H1 (cell line): Measurements from ENCODE around the gene NHS. TPM values are rescaled to one million over a fixed set of nuclear protein-coding genes. Genes with fewer than 3 reads are reported as not detected.

Source experiments
- ATF2 ChIP-seq: IDR thresholded peaks from 2 replicates; pipeline ENCODE4 v1.6.1; 2012; ENCODE audit warnings: low read length, inconsistent platforms
- CEBPB ChIP-seq: IDR thresholded peaks from 2 replicates; pipeline ENCODE4 v1.6.1; 2012; ENCODE audit warnings: low read depth, low read length
- CHD1 ChIP-seq: IDR thresholded peaks from 2 replicates; pipeline ENCODE4 v1.6.1; 2012; ENCODE audit warnings: low read depth, low read length, improper control_type of control experiment
- CHD2 ChIP-seq: IDR thresholded peaks from 2 replicates; pipeline ENCODE4 v1.6.1; 2012; ENCODE audit warnings: low read length, improper control_type of control experiment
- FOSL1 ChIP-seq: IDR thresholded peaks from 2 replicates; pipeline ENCODE4 v1.6.1; 2011; ENCODE audit warnings: mild to moderate bottlenecking, low read depth, low read length, moderate library complexity; ENCODE audit not compliant: insufficient read depth
- HDAC2 ChIP-seq, 2 experiments: fragments of 300-600 bp in 1 of 2; sonication (generic) in 1 of 2; IDR thresholded peaks; 2 replicates each; pipeline ENCODE4 v1.6.1; 2011 to 2012; ENCODE audit warnings: low read depth in 2 of 2, low read length in 2 of 2, mild to moderate bottlenecking in 2 of 2, moderate library complexity in 2 of 2, borderline replicate concordance in 1 of 2, inconsistent platforms in 1 of 2
- JUND ChIP-seq: IDR thresholded peaks from 2 replicates; pipeline ENCODE4 v1.6.1; 2011; ENCODE audit warnings: mild to moderate bottlenecking, improper control_type of control experiment, low read length
- KDM4A ChIP-seq: IDR thresholded peaks from one replicate; pipeline ENCODE4 v1.7.1; 2012; ENCODE audit warnings: low read depth, mild to moderate bottlenecking, moderate library complexity, low read length, inconsistent platforms; ENCODE audit not compliant: severe bottlenecking
- KDM5A ChIP-seq: fragments of 200-600 bp; IDR thresholded peaks from 2 replicates; pipeline ENCODE4 v1.7.1; 2012; ENCODE audit warnings: mild to moderate bottlenecking, low read length, inconsistent platforms, mixed read lengths
- MAX ChIP-seq: IDR thresholded peaks from 2 replicates; pipeline ENCODE4 v1.6.1; 2012; ENCODE audit warnings: inconsistent platforms
- NANOG ChIP-seq: IDR thresholded peaks from 2 replicates; pipeline ENCODE4 v1.6.1; 2011; ENCODE audit warnings: low read length, low read depth, mild to moderate bottlenecking, inconsistent platforms; ENCODE audit not compliant: insufficient read depth, poor library complexity, severe bottlenecking
- POU5F1 ChIP-seq: IDR thresholded peaks from 2 replicates; pipeline ENCODE4 v1.6.1; 2011; ENCODE audit warnings: low read depth, mild to moderate bottlenecking, low read length, moderate library complexity
- SAP30 ChIP-seq: fragments of 300-600 bp; sonication (generic); IDR thresholded peaks from 2 replicates; pipeline ENCODE4 v1.7.1; 2012; ENCODE audit warnings: low read length, moderate library complexity, mild to moderate bottlenecking, inconsistent platforms; ENCODE audit not compliant: insufficient read depth, insufficient replicate concordance
- SIN3A ChIP-seq, 2 experiments: IDR thresholded peaks in 1 of 2; conservative IDR thresholded peaks in 1 of 2; 2 replicates each; pipeline ENCODE4 v1.6.1; 2011 to 2012; ENCODE audit warnings: low read length in 2 of 2, improper control_type of control experiment in 1 of 2, low read depth in 1 of 2, mild to moderate bottlenecking in 1 of 2
- SIX5 ChIP-seq: IDR thresholded peaks from 2 replicates; pipeline ENCODE4 v1.6.1; 2011; ENCODE audit warnings: mild to moderate bottlenecking, low read depth, low read length
- SRF ChIP-seq: IDR thresholded peaks from 2 replicates; pipeline ENCODE4 v1.6.1; 2011; ENCODE audit warnings: mild to moderate bottlenecking, low read depth, low read length, moderate library complexity
- SUZ12 ChIP-seq: fragments of 200-600 bp; sonication (generic); IDR thresholded peaks from 2 replicates; pipeline ENCODE4 v1.6.1; 2012; ENCODE audit warnings: mild to moderate bottlenecking, inconsistent platforms, low read length, moderate library complexity, mixed read lengths
- TAF7 ChIP-seq: optimal IDR thresholded peaks from 2 replicates; pipeline ENCODE3; 2011; ENCODE audit warnings: low read depth, mild to moderate bottlenecking, inconsistent platforms, low read length, moderate library complexity, borderline replicate concordance
- TEAD4 ChIP-seq: IDR thresholded peaks from 2 replicates; pipeline ENCODE4 v1.6.1; 2012; ENCODE audit warnings: low read depth, low read length, inconsistent platforms, mixed read lengths
- YY1 ChIP-seq: IDR thresholded peaks from 2 replicates; pipeline ENCODE4 v1.6.1; 2011; ENCODE audit warnings: low read depth, mild to moderate bottlenecking, low read length
- polyA plus RNA-seq, 7 experiments: library from polyadenylated mRNA; depleted of rRNA in 3 of 7; stranded (reverse) in 5 of 7; unstranded in 2 of 7; fragments of >200 nt in 5 of 7; fragments of 200-250 nt in 2 of 7; gene quantifications; 1 replicate in 5 of 7; 2 replicates in 1 of 7; 4 replicates in 1 of 7; pipeline versions ENCODE4 v1.2.1 to v1.2.3, GENCODE V29; 2011 to 2013; ENCODE audit warnings: missing spikeins in 2 of 7, mixed read lengths in 2 of 7
- total RNA-seq: library from RNA; stranded (reverse); fragmentation: NEBNext Ultra II Directional; extraction: Animal tissue kit (Norgen Biotek cat#: 25700); gene quantifications from 2 replicates; pipeline ENCODE4 v1.2.1, GENCODE V29; 2021
- TF ChIP-seq, protein P1 (sequence below), 3 experiments: IDR thresholded peaks; 1 replicate in 2 of 3; 2 replicates in 1 of 3; pipeline versions ENCODE4 v1.5.1 to v1.6.1; 2011; ENCODE audit warnings: low read length in 3 of 3, mild to moderate bottlenecking in 3 of 3, inconsistent platforms in 2 of 3, low read depth in 1 of 3, moderate library complexity in 1 of 3; ENCODE audit not compliant: insufficient read depth in 1 of 3; ENCODE audit errors: control extremely low read depth in 1 of 3

NHS gene
- total and polyA plus RNA-seq, 2 of the 8 experiments (the other 6 are each of a cell fraction or from before 2014, with no cell fraction given), result 2.2 to 6.7 TPM

DNA sequence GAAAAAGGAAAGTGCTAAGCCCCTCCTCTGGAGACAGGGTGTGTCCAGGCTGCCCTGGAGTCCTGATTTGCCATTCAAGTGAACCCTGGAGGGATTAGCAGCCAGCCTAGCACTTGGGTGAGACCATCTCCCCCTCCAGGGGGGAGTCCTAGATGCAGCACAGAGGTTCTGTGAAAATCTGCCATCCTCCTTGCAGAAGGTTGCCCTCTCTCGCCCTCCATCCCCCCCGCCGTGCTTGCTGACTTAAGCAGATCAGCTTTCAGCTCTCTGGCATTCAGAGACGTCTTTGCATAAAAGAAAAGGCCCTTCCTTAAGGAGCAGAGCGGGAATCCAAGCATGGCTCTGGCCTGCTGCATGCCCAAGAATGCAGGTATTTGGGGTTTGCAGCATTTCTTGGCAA is 260.2 kb downstream of the NHS start (continued):
- TF ChIP-seq KDM4A, result no peak
- no peak for TF ChIP-seq SUZ12
- TF ChIP-seq NANOG, result no peak
- TF ChIP-seq FOSL1, result no peak
- no peak for TF ChIP-seq KDM5A
- 0 out of 4 replicates have a peak, but pooled peaks of 1 of the 2 experiments have one; percentile 29 for TF ChIP-seq SIN3A (conservative IDR thresholded peaks at IDR 0.05 in 1 of 2, IDR thresholded peaks at IDR 0.05 in 1 of 2; ENCODE audit: low read depth in 1 of 2, low read length in 2 of 2)
- TF ChIP-seq, protein P1, sequence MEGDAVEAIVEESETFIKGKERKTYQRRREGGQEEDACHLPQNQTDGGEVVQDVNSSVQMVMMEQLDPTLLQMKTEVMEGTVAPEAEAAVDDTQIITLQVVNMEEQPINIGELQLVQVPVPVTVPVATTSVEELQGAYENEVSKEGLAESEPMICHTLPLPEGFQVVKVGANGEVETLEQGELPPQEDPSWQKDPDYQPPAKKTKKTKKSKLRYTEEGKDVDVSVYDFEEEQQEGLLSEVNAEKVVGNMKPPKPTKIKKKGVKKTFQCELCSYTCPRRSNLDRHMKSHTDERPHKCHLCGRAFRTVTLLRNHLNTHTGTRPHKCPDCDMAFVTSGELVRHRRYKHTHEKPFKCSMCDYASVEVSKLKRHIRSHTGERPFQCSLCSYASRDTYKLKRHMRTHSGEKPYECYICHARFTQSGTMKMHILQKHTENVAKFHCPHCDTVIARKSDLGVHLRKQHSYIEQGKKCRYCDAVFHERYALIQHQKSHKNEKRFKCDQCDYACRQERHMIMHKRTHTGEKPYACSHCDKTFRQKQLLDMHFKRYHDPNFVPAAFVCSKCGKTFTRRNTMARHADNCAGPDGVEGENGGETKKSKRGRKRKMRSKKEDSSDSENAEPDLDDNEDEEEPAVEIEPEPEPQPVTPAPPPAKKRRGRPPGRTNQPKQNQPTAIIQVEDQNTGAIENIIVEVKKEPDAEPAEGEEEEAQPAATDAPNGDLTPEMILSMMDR (IDR thresholded peaks at IDR 0.05; ENCODE audit: control extremely low read depth in 1 of 3, insufficient read depth in 1 of 3, low read depth in 1 of 3, low read length in 3 of 3), result no peak
- no peak for TF ChIP-seq HDAC2 (IDR thresholded peaks at IDR 0.05; ENCODE audit: borderline replicate concordance in 1 of 2, low read depth in 2 of 2, low read length in 2 of 2)
- TF ChIP-seq MAX, result 0 out of 2 replicates have a peak, but pooled peaks have one; percentile 29
- TF ChIP-seq TAF7, result no peak
- no peak for TF ChIP-seq SAP30
- no peak for TF ChIP-seq POU5F1
- 0 out of 2 replicates have a peak, but pooled peaks have one; percentile 8 for TF ChIP-seq YY1
- TF ChIP-seq CHD2, result no peak
- TF ChIP-seq CEBPB, result no peak
- TF ChIP-seq SIX5, result no peak
- peak; percentile 82 for TF ChIP-seq CHD1
- no peak for TF ChIP-seq ATF2
- TF ChIP-seq JUND, result peak; percentile 77
- TF ChIP-seq TEAD4, result peak; percentile 33; the same call in 1 of the 2 replicates
- TF ChIP-seq SRF, result no peak
